ENCODE data around the gene PRR35.

- TF ChIP-seq YY1 (IDR thresholded peaks at IDR 0.05; ENCODE audit: insufficient read depth, insufficient read length) (no peak), ZNF274 (IDR thresholded peaks at IDR 0.05; ENCODE audit: low read depth, low read length) (no peak), SUZ12 (IDR thresholded peaks at IDR 0.05; ENCODE audit: extremely low read depth, insufficient read depth, insufficient read length) (no peak)
Measured at GRCh38 chr16:521381-522210, 38.6 kb upstream of the PRR35 start.
